GM12878 (cell line): ENCODE results near the gene OPRD1. TPM values are rescaled to one million over a fixed set of nuclear protein-coding genes. Genes with fewer than 3 reads are reported as not detected.

Experiments
- ATAC-seq: fragments of 200-7000 bp; cut with Tn5 transposase; 3 replicates; pipeline ENCODE4 v1.9.1; 2020; ENCODE audit warnings: mild to moderate bottlenecking, moderate library complexity
- BruUV-seq: library from RNA; stranded (reverse); fragments of 400-500 nt; replicated peaks from 2 replicates; lab custom pipeline; 2021; lab: Mats Ljungman, UMichigan
- CTCF ChIA-PET: fragments of 300-600 bp; sonication (Branson Sonifier 250); formaldehyde crosslinking; extraction: SDS; loops from one replicate; lab custom pipeline; 2021; ENCODE audit warnings: inconsistent platforms; lab: Yijun Ruan, JAX
- POLR2A ChIA-PET: fragments of 350-600 bp; formaldehyde crosslinking; extraction: SDS; loops from one replicate; lab custom pipeline; 2021; ENCODE audit warnings: inconsistent platforms; lab: Charles Lee
- RAD21 ChIA-PET: fragments of 300-600 bp; sonication (Branson Sonifier 250); formaldehyde crosslinking; loops from one replicate; lab custom pipeline; 2023; ENCODE audit warnings: antibody characterized with exemption; ENCODE audit not compliant: unreplicated experiment; lab: Charles Lee
- SMC1A ChIA-PET: fragments of 300-600 bp; sonication (Branson Sonifier 250); formaldehyde crosslinking; loops from one replicate; lab custom pipeline; 2023; ENCODE audit not compliant: unreplicated experiment, uncharacterized antibody; lab: Charles Lee
- DNase-seq: peaks from one replicate; pipeline ENCODE4 v3.0.0-alpha.2; 2011; ENCODE audit warnings: low read depth, low spot score
- FAIRE-seq: peaks from 3 replicates; lab custom pipeline; 2011; peaks lifted over from hg19 to GRCh38; lab: Jason Lieb, UNC
- H2AFZ ChIP-seq: 2 replicates; pipeline ENCODE4 v1.6.0; 2011; ENCODE audit warnings: low read depth, low read length, control low read depth; ENCODE audit not compliant: control insufficient read depth
- H3K27ac ChIP-seq: 2 replicates; pipeline ENCODE4 v1.5.1; 2011; ENCODE audit warnings: control low read depth; ENCODE audit not compliant: control insufficient read depth, insufficient read depth
- H3K27me3 ChIP-seq, 2 experiments: replicated peaks in 1 of 2; 2 replicates each; pipeline versions ENCODE4 v1.6.0 to v1.6.1; 2011; ENCODE audit warnings: low read length in 1 of 2; ENCODE audit not compliant: control insufficient read depth in 2 of 2, insufficient read depth in 2 of 2
- H3K36me3 ChIP-seq, 2 experiments: 2 replicates each; pipeline ENCODE4 v1.5.1; 2011; ENCODE audit warnings: low read length in 1 of 2; ENCODE audit not compliant: control insufficient read depth in 2 of 2, insufficient read depth in 2 of 2
- H3K4me1 ChIP-seq: 2 replicates; pipeline ENCODE4 v1.6.1; 2011; ENCODE audit warnings: mild to moderate bottlenecking, low read length, moderate library complexity, mixed read lengths; ENCODE audit not compliant: control insufficient read depth, insufficient read depth
- H3K4me2 ChIP-seq: 2 replicates; pipeline ENCODE4 v1.6.0; 2011; ENCODE audit warnings: control low read depth; ENCODE audit not compliant: control insufficient read depth, insufficient read depth
- H3K4me3 ChIP-seq: fragments of 200-600 bp; sonication (generic); 2 replicates; pipeline ENCODE4 v1.5.1; 2016
- H3K79me2 ChIP-seq: 2 replicates; pipeline ENCODE4 v1.6.0; 2011; ENCODE audit warnings: low read length; ENCODE audit not compliant: control insufficient read depth, insufficient read depth
- H3K9ac ChIP-seq: 2 replicates; pipeline ENCODE4 v1.8.0; 2011; ENCODE audit warnings: low read length, control low read depth, mixed read lengths; ENCODE audit not compliant: control insufficient read depth, insufficient read depth
- H3K9me3 ChIP-seq: replicated peaks from 3 replicates; pipeline ENCODE4 v1.5.1; 2011; ENCODE audit warnings: mild to moderate bottlenecking, low read length; ENCODE audit not compliant: control insufficient read depth, insufficient read depth
- H4K20me1 ChIP-seq: 2 replicates; pipeline ENCODE4 v1.6.0; 2011; ENCODE audit not compliant: control insufficient read depth, insufficient read depth
- ATF7 ChIP-seq: fragments of 450-650 bp; IDR thresholded peaks from 2 replicates; pipeline ENCODE4 v1.6.1; 2016; ENCODE audit warnings: low read depth, mild to moderate bottlenecking
- CHD1 ChIP-seq: IDR thresholded peaks from 2 replicates; pipeline ENCODE4 v1.6.1; 2012; ENCODE audit warnings: low read depth, low read length, improper control_type of control experiment
- DPF2 ChIP-seq: fragments of 450-650 bp; IDR thresholded peaks from 2 replicates; pipeline ENCODE4 v1.6.1; 2017; ENCODE audit warnings: mild to moderate bottlenecking
- EP300 ChIP-seq, 2 experiments: fragments of 150-350 bp in 1 of 2; IDR thresholded peaks; 2 replicates each; pipeline ENCODE4 v1.6.1; 2011 to 2012; ENCODE audit warnings: low read depth in 2 of 2, low read length in 2 of 2, borderline replicate concordance in 1 of 2, improper control_type of control experiment in 1 of 2, inconsistent platforms in 1 of 2; ENCODE audit not compliant: control insufficient read depth in 1 of 2
- FOS ChIP-seq: IDR thresholded peaks from 3 replicates; pipeline ENCODE4 v1.6.1; 2011; ENCODE audit warnings: borderline replicate concordance; ENCODE audit not compliant: insufficient read length; ENCODE audit errors: extremely low read depth
- GABPA ChIP-seq: IDR thresholded peaks from 2 replicates; pipeline ENCODE4 v1.6.1; 2014; ENCODE audit warnings: antibody characterized with exemption, low read depth, mild to moderate bottlenecking, inconsistent platforms
- GATAD2B ChIP-seq: fragments of 450-650 bp; conservative IDR thresholded peaks from 2 replicates; pipeline ENCODE4 v1.6.1; 2017; ENCODE audit warnings: low read depth, mild to moderate bottlenecking, moderate library complexity
- KAT2A ChIP-seq: conservative IDR thresholded peaks from 2 replicates; pipeline ENCODE4 v1.6.1; 2011; ENCODE audit warnings: low read depth, low read length; ENCODE audit not compliant: control insufficient read depth
- KDM1A ChIP-seq: fragments of 200-600 bp; sonication (generic); IDR thresholded peaks from 2 replicates; pipeline ENCODE4 v1.6.1; 2016; ENCODE audit warnings: borderline replicate concordance
- MTA2 ChIP-seq: fragments of 450-650 bp; IDR thresholded peaks from 2 replicates; pipeline ENCODE4 v1.6.1; 2016; ENCODE audit warnings: low read depth, mild to moderate bottlenecking, moderate library complexity
- NBN ChIP-seq: fragments of 450-650 bp; IDR thresholded peaks from 2 replicates; pipeline ENCODE4 v1.6.1; 2016
- POLR2A ChIP-seq: IDR thresholded peaks from 2 replicates; pipeline ENCODE4 v1.6.1; 2011; ENCODE audit warnings: low read depth, mild to moderate bottlenecking, low read length
- SREBF1 ChIP-seq: IDR thresholded peaks from 2 replicates; pipeline ENCODE4 v1.6.1; 2012; ENCODE audit warnings: mild to moderate bottlenecking, low read length
- WGBS: methylation state at CpG from one replicate; pipeline ENCODE4 v1.1.6; 2016; ENCODE audit warnings: low lambda C conversion rate; ENCODE audit not compliant: insufficient replicate concordance, insufficient coverage; ENCODE audit errors: missing lambda C conversion rate; 5-methylcytosine and 5-hydroxymethylcytosine counted together
- in situ Hi-C: fragments of 300-500 bp; cut with MboI; formaldehyde crosslinking; loops from 9 replicates; pipeline ENCODE4 v1.14.3; 2018; ENCODE audit warnings: mixed read lengths
- intact Hi-C: fragments of 100-400 bp; cut with micrococcal nuclease; formaldehyde crosslinking; loops from one replicate; pipeline ENCODE4 v1.14.2; 2022; ENCODE audit not compliant: unreplicated experiment
- polyA plus RNA-seq, 11 experiments: library from polyadenylated mRNA; depleted of rRNA in 4 of 11; unstranded in 6 of 11; stranded (reverse) in 5 of 11; fragments of >200 nt; fragmentation: Nextera tagmentation in 4 of 11; fragmentation: Illumina TruSeq in 1 of 11; extraction: Ambion mirVana in 4 of 11; extraction: Trizol in 1 of 11; gene quantifications; 1 replicate in 1 of 11; 2 replicates in 10 of 11; pipeline versions ENCODE4 v1.2.1 to v1.2.3, GENCODE V29; 2011 to 2016; ENCODE audit warnings: inconsistent platforms in 2 of 11, missing spikeins in 2 of 11, low read depth in 1 of 11
- total RNA-seq, 4 experiments: library from RNA; depleted of rRNA in 3 of 4; stranded (reverse); fragments of >200 nt in 3 of 4; fragmentation: Illumina TruSeq in 1 of 4; extraction: Trizol in 1 of 4; gene quantifications; 2 replicates each; pipeline versions ENCODE4 v1.2.1 to v1.2.3, GENCODE V29; 2013 to 2021
- TF ChIP-seq, protein P1 (sequence below): IDR thresholded peaks from 2 replicates; pipeline ENCODE4 v1.6.1; 2012; ENCODE audit warnings: improper control_type of control experiment, low read depth, low read length; ENCODE audit not compliant: insufficient replicate concordance
- TF ChIP-seq, protein P2 (sequence below): fragments of 450-650 bp; IDR thresholded peaks from 2 replicates; pipeline ENCODE4 v1.6.1; 2017; ENCODE audit warnings: mild to moderate bottlenecking, low read depth, inconsistent platforms; ENCODE audit not compliant: poor library complexity, severe bottlenecking

Gene OPRD1
- total and polyA plus RNA-seq, 10 of the 15 experiments (the other 5 are each of a cell fraction or from before 2014, with no cell fraction given), result 0.02 TPM; not detected in 8

DNA sequence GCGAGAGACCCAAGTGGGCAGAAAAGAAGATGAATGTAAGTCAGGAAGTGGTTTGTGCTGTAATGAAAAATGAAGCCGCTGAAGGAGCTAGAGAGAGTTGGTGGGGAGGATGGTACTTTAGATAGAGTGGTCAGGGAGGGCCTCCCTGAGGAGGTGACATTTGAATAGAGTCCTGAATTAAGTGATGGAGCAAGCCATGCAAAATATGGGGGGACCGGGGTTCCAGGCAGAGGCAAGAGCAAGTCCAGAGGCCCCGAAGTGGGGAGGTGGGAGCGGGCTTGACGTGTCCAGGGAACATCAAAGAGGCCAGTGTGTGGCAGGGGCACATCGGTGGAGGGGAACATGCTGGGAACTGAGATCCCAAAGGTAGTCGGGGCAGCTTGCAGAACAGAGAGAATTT is 43.1 kb downstream of the OPRD1 start:
- BruUV-seq, result no TSS peak
- Histone ChIP-seq H3K27ac (no peak overlapping the region), H3K36me3 (no peaks in the 10 kb centered on the region), H2AFZ (no peak overlapping the region), H3K9ac (no peak overlapping the region), H3K27me3 (no peaks in the 10 kb centered on the region), H3K4me1 (no peaks in the 10 kb centered on the region), H3K9me3 (no peaks in the 10 kb centered on the region), H3K4me2 (no peak overlapping the region), H4K20me1 (no peaks in the 10 kb centered on the region), H3K79me2 (no peaks in the 10 kb centered on the region), H3K4me3 (no peak overlapping the region)
- no peak for FAIRE-seq
- ChIA-PET RAD21 (no interaction called here), SMC1A (no interaction called here), CTCF (interaction anchor here (0.5 to 1.3 kb wide), 2 partner anchors 70 to 185 kb away, joined by 3 to 6 read pairs; no protein-coding TSS in a partner anchor), POLR2A (no interaction called here)
- no peak for TF ChIP-seq EP300 (IDR thresholded peaks at IDR 0.05; ENCODE audit: borderline replicate concordance in 1 of 2, control insufficient read depth in 1 of 2, low read depth in 2 of 2, low read length in 2 of 2)
- no peak for TF ChIP-seq FOS
- TF ChIP-seq GABPA, result no peak
- no peak for TF ChIP-seq MTA2
- TF ChIP-seq, protein P1, sequence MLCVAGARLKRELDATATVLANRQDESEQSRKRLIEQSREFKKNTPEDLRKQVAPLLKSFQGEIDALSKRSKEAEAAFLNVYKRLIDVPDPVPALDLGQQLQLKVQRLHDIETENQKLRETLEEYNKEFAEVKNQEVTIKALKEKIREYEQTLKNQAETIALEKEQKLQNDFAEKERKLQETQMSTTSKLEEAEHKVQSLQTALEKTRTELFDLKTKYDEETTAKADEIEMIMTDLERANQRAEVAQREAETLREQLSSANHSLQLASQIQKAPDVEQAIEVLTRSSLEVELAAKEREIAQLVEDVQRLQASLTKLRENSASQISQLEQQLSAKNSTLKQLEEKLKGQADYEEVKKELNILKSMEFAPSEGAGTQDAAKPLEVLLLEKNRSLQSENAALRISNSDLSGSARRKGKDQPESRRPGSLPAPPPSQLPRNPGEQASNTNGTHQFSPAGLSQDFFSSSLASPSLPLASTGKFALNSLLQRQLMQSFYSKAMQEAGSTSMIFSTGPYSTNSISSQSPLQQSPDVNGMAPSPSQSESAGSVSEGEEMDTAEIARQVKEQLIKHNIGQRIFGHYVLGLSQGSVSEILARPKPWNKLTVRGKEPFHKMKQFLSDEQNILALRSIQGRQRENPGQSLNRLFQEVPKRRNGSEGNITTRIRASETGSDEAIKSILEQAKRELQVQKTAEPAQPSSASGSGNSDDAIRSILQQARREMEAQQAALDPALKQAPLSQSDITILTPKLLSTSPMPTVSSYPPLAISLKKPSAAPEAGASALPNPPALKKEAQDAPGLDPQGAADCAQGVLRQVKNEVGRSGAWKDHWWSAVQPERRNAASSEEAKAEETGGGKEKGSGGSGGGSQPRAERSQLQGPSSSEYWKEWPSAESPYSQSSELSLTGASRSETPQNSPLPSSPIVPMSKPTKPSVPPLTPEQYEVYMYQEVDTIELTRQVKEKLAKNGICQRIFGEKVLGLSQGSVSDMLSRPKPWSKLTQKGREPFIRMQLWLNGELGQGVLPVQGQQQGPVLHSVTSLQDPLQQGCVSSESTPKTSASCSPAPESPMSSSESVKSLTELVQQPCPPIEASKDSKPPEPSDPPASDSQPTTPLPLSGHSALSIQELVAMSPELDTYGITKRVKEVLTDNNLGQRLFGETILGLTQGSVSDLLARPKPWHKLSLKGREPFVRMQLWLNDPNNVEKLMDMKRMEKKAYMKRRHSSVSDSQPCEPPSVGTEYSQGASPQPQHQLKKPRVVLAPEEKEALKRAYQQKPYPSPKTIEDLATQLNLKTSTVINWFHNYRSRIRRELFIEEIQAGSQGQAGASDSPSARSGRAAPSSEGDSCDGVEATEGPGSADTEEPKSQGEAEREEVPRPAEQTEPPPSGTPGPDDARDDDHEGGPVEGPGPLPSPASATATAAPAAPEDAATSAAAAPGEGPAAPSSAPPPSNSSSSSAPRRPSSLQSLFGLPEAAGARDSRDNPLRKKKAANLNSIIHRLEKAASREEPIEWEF, result no peak
- TF ChIP-seq, protein P2, sequence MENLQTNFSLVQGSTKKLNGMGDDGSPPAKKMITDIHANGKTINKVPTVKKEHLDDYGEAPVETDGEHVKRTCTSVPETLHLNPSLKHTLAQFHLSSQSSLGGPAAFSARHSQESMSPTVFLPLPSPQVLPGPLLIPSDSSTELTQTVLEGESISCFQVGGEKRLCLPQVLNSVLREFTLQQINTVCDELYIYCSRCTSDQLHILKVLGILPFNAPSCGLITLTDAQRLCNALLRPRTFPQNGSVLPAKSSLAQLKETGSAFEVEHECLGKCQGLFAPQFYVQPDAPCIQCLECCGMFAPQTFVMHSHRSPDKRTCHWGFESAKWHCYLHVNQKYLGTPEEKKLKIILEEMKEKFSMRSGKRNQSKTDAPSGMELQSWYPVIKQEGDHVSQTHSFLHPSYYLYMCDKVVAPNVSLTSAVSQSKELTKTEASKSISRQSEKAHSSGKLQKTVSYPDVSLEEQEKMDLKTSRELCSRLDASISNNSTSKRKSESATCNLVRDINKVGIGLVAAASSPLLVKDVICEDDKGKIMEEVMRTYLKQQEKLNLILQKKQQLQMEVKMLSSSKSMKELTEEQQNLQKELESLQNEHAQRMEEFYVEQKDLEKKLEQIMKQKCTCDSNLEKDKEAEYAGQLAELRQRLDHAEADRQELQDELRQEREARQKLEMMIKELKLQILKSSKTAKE, result no peak
- no peak for TF ChIP-seq DPF2
- no peak for TF ChIP-seq POLR2A
- no peak for TF ChIP-seq NBN
- TF ChIP-seq GATAD2B, result no peak
- no peak for TF ChIP-seq KDM1A
- TF ChIP-seq KAT2A, result no peak
- TF ChIP-seq SREBF1, result no peak
- no peak for TF ChIP-seq CHD1
- no peak for TF ChIP-seq ATF7
- intact Hi-C loops (no loop called here), in situ Hi-C loops (no loop called here)
- peak; percentile 59 for ATAC-seq
- WGBS, result 23% methylated on average over 8 of the region's 8 CpGs
- DNase-seq, result no peak
